ENCODE data around the gene LRRC34.

Gene LRRC34

DNA sequence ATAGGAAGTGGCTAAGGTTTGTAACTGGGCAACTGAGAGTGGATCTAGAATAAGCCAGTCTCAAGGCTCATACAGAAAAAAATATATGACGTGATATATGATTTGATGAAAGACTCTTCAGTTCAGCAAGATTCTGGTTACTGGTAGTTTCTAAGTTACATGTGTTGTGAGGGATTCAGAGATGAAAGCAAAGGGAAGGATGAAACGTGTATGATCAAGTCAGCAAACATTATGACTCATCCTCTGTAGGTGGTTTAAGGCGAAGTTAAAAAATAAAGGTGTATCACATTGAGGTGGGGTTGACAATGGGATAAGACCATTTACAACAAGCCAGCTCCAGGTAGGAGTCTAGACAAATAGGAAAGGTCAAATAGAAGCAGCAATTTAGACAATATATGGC, 64.0 kb downstream of the LRRC34 start:
- no peaks in the 10 kb centered on the region for H3K4me1 ChIP-seq
- H3K36me3 ChIP-seq (ENCODE audit: control insufficient read depth, insufficient read depth, low read length): no peaks in the 10 kb centered on the region
- H2AFZ ChIP-seq: no peak overlapping the region
- no peak overlapping the region for H3K4me3 ChIP-seq (ENCODE audit: low read depth, low read length)
- no peak overlapping the region for H3K9ac ChIP-seq
- TF ChIP-seq, protein P1, sequence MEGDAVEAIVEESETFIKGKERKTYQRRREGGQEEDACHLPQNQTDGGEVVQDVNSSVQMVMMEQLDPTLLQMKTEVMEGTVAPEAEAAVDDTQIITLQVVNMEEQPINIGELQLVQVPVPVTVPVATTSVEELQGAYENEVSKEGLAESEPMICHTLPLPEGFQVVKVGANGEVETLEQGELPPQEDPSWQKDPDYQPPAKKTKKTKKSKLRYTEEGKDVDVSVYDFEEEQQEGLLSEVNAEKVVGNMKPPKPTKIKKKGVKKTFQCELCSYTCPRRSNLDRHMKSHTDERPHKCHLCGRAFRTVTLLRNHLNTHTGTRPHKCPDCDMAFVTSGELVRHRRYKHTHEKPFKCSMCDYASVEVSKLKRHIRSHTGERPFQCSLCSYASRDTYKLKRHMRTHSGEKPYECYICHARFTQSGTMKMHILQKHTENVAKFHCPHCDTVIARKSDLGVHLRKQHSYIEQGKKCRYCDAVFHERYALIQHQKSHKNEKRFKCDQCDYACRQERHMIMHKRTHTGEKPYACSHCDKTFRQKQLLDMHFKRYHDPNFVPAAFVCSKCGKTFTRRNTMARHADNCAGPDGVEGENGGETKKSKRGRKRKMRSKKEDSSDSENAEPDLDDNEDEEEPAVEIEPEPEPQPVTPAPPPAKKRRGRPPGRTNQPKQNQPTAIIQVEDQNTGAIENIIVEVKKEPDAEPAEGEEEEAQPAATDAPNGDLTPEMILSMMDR (IDR thresholded peaks at IDR 0.05): no peak
- H3K79me2 ChIP-seq: no peaks in the 10 kb centered on the region
- no peaks in the 10 kb centered on the region for H3K27me3 ChIP-seq (ENCODE audit: control insufficient read depth, insufficient read depth, low read length)
- H3K27ac ChIP-seq: no peak overlapping the region
- H3K4me2 ChIP-seq (ENCODE audit: low read length): no peak overlapping the region
- no peaks in the 10 kb centered on the region for H3K9me3 ChIP-seq (ENCODE audit: control insufficient read depth, low read length)

DNA sequence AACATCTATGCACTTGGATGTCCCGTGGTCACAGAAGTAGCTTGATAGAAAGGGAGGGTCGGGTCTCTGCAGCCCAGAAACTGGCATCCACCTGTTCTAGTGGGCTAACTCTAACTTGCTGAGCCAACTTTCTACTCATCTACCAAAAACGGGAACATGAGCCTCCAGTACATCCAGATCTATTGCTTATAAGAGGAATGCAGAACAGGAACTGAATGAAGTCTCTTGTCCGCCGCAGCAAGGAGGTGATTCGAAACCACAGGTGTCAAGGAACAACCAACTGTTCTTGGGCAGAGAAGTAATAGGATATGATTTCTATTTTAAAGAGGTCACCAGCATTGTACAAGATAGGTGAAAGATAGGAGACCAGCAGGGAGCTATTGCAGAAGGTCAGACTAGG, 65.8 kb downstream of the LRRC34 start:
- no peak overlapping the region for H3K4me3 ChIP-seq (ENCODE audit: low read depth, low read length)
- H3K79me2 ChIP-seq: no peaks in the 10 kb centered on the region
- no peak overlapping the region for H3K4me2 ChIP-seq (ENCODE audit: low read length)
- H3K9me3 ChIP-seq (ENCODE audit: control insufficient read depth, low read length): no peaks in the 10 kb centered on the region
- H3K27me3 ChIP-seq (ENCODE audit: control insufficient read depth, insufficient read depth, low read length): no peaks in the 10 kb centered on the region
- H3K27ac ChIP-seq: no peak overlapping the region
- H3K36me3 ChIP-seq (ENCODE audit: control insufficient read depth, insufficient read depth, low read length): no peaks in the 10 kb centered on the region
- TF ChIP-seq, protein P1 (IDR thresholded peaks at IDR 0.05): no peak
- H3K4me1 ChIP-seq: no peaks in the 10 kb centered on the region
- H3K9ac ChIP-seq: no peak overlapping the region
- no peak overlapping the region for H2AFZ ChIP-seq

DNA sequence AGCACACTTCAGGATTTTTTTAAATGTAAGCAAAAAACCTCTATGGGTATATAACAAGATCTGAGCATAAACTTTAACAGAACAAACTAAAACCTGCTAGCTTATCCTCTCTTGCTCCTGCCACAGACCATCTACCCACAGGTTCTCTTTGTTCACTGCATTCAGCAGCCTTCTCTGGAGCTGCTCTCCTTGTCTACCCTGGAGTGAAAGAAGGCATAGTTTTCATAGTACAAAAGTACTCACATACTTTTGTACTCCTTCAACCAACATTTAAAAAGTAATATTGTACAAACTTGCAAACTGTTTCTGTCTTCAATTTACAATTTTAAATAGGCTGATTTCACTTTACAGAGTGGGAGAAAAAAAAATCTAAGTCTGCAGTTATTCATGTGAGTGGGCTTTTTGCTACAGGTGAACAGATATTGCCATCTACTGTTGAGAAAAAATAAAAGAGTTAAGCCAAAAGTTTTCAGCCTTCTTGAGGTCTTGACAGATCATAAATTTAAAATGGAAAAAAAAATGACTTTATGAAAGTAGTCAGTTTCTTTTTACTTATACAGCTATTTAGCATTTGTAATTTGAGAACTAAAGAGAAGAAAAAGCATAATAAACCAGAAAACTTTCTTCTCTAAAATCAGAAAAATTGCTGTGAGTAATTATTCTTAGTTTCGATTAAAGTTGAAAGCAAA, 68.2 kb downstream of the LRRC34 start:
- TF ChIP-seq, protein P1 (IDR thresholded peaks at IDR 0.05): peak; percentile 25
- Histone ChIP-seq H3K9ac (no peak overlapping the region), H3K9me3 (ENCODE audit: control insufficient read depth, low read length) (no peaks in the 10 kb centered on the region), H3K4me3 (ENCODE audit: low read depth, low read length) (no peak overlapping the region), H3K4me2 (ENCODE audit: low read length) (no peak overlapping the region), H3K79me2 (no peaks in the 10 kb centered on the region), H2AFZ (no peak overlapping the region), H3K4me1 (no peaks in the 10 kb centered on the region), H3K27ac (no peak overlapping the region), H3K27me3 (ENCODE audit: control insufficient read depth, insufficient read depth, low read length) (no peaks in the 10 kb centered on the region), H3K36me3 (ENCODE audit: control insufficient read depth, insufficient read depth, low read length) (no peaks in the 10 kb centered on the region)

Measured in parathyroid adenoma (tissue), 2 donors.